ENCODE data around the gene SIGLEC6. TPM values are rescaled to one million over a fixed set of nuclear protein-coding genes. Genes with fewer than 3 reads are reported as not detected.

The SIGLEC6 gene
- total and polyA plus RNA-seq, 7 donors, result 0.55 to 2.1 (median 0.82) TPM; not detected in 2

- H3K36me3 ChIP-seq, result no peaks in the 10 kb centered on the region
- peaks cover 0 to 24% (median 0%) of the 10 kb centered on the region in 3 donors for H3K27me3 ChIP-seq
- no peaks in the 10 kb centered on the region for H3K9me3 ChIP-seq
- DNase-seq, result no peak
- H3K4me1 ChIP-seq, result no peaks in the 10 kb centered on the region
- WGBS, 2 donors, result 71 to 80% methylated on average over 20 of the region's 20 CpGs
- no peak overlapping the region for H3K27ac ChIP-seq
- H3K4me3 ChIP-seq, result no peak overlapping the region
- intact Hi-C loops (cut with DNase I), result no loop called here
- no peak for TF ChIP-seq POLR2A (IDR thresholded peaks at IDR 0.05)
- TF ChIP-seq POLR2AphosphoS5 (IDR thresholded peaks at IDR 0.05), result no peak
- TF ChIP-seq CTCF (IDR thresholded peaks at IDR 0.05), result no peak
- TF ChIP-seq EP300 (IDR thresholded peaks at IDR 0.05), result no peak
These were observed 19.6 kb upstream of the SIGLEC6 start for GRCh38 chr19:51550848-51551672.

- 49 to 56% methylated on average over 8 of the region's 8 CpGs for WGBS, 2 donors
- intact Hi-C loops (cut with DNase I), result no loop called here
These were observed 18.3 kb upstream of the SIGLEC6 start for GRCh38 chr19:51549533-51550324.

GRCh38 chr19:51548891-51549305 lies 17.4 kb upstream of the SIGLEC6 start:
- Histone ChIP-seq H3K27ac (no peak overlapping the region), H3K36me3 (no peaks in the 10 kb centered on the region), H3K4me3 (no peak overlapping the region), H3K9me3 (no peaks in the 10 kb centered on the region), H3K27me3 (peaks cover 0 to 24% (median 0%) of the 10 kb centered on the region in 3 donors), H3K4me1 (no peaks in the 10 kb centered on the region)
- intact Hi-C loops (cut with DNase I), result no loop called here
- DNase-seq, result no peak
- TF ChIP-seq CTCF (IDR thresholded peaks at IDR 0.05), result no peak
- TF ChIP-seq POLR2AphosphoS5 (IDR thresholded peaks at IDR 0.05), result no peak
- TF ChIP-seq EP300 (IDR thresholded peaks at IDR 0.05), result no peak
- no peak for TF ChIP-seq POLR2A (IDR thresholded peaks at IDR 0.05)
- WGBS, 2 donors, result 72 to 77% methylated on average over 4 of the region's 4 CpGs

More at GRCh38 chr19:51549533-51550324, 18.3 kb upstream of the SIGLEC6 start:
- H3K9me3 ChIP-seq, result no peaks in the 10 kb centered on the region
- no peak for DNase-seq
- H3K4me1 ChIP-seq, result no peaks in the 10 kb centered on the region
- no peak overlapping the region for H3K4me3 ChIP-seq
- TF ChIP-seq POLR2A (IDR thresholded peaks at IDR 0.05), result no peak
- no peak for TF ChIP-seq CTCF (IDR thresholded peaks at IDR 0.05)
- no peak for TF ChIP-seq POLR2AphosphoS5 (IDR thresholded peaks at IDR 0.05)
- TF ChIP-seq EP300 (IDR thresholded peaks at IDR 0.05), result no peak
- H3K27ac ChIP-seq, result no peak overlapping the region
- peaks cover 0 to 24% (median 0%) of the 10 kb centered on the region in 3 donors for H3K27me3 ChIP-seq
- H3K36me3 ChIP-seq, result no peaks in the 10 kb centered on the region

GRCh38 chr19:51548213-51548651 lies 16.8 kb upstream of the SIGLEC6 start:
- TF ChIP-seq EP300 (IDR thresholded peaks at IDR 0.05), result no peak
- TF ChIP-seq CTCF (IDR thresholded peaks at IDR 0.05), result no peak
- no peak for TF ChIP-seq POLR2A (IDR thresholded peaks at IDR 0.05)
- no peak for TF ChIP-seq POLR2AphosphoS5 (IDR thresholded peaks at IDR 0.05)
- no peak overlapping the region for H3K4me3 ChIP-seq
- H3K4me1 ChIP-seq, result no peaks in the 10 kb centered on the region
- 66 to 72% methylated on average over 5 of the region's 5 CpGs for WGBS, 2 donors
- H3K9me3 ChIP-seq, result no peaks in the 10 kb centered on the region
- DNase-seq, result no peak
- H3K36me3 ChIP-seq, result no peaks in the 10 kb centered on the region
- intact Hi-C loops (cut with DNase I), result no loop called here
- no peak overlapping the region for H3K27ac ChIP-seq
- peaks cover 0 to 24% (median 0%) of the 10 kb centered on the region in 3 donors for H3K27me3 ChIP-seq
